IMR-90 (cell line): ENCODE data around the gene SPTLC2. TPM values are rescaled to one million over a fixed set of nuclear protein-coding genes. Genes with fewer than 3 reads are reported as not detected.
A peak's percentile ranks its signal among the peaks of the same experiment; 100 is the strongest.

Experiments
- ATAC-seq: fragments of 200-7000 bp; cut with Tn5 transposase; 2 replicates; pipeline ENCODE4 v1.9.1; 2020; ENCODE audit warnings: low read depth, mild to moderate bottlenecking, moderate library complexity
- BruUV-seq: library from RNA; stranded (reverse); fragments of 400-500 nt; replicated peaks from 2 replicates; lab custom pipeline; 2021; lab: Mats Ljungman, UMichigan
- CTCF ChIA-PET: fragments of 300-600 bp; formaldehyde crosslinking; extraction: SDS; loops from one replicate; lab custom pipeline; 2021; ENCODE audit warnings: antibody characterized with exemption; lab: Yijun Ruan, JAX
- POLR2A ChIA-PET: fragments of 300-600 bp; sonication (Branson Sonifier 250); formaldehyde crosslinking; loops from one replicate; lab custom pipeline; 2022; ENCODE audit warnings: antibody characterized with exemption; ENCODE audit not compliant: unreplicated experiment; lab: Charles Lee
- DNase-seq: peaks from one replicate; pipeline ENCODE4 v3.0.0; 2013
- H2AFZ ChIP-seq: replicated peaks from 2 replicates; pipeline ENCODE3; 2013; ENCODE audit warnings: low read length, mild to moderate bottlenecking; ENCODE audit not compliant: poor library complexity
- H2AK5ac ChIP-seq: 2 replicates; pipeline ENCODE4 v1.6.1; 2013; ENCODE audit warnings: low read depth, low read length, inconsistent platforms
- H2AK9ac ChIP-seq: replicated peaks from 2 replicates; pipeline ENCODE3; 2013; ENCODE audit warnings: mild to moderate bottlenecking, low read depth, low read length, moderate library complexity; ENCODE audit not compliant: poor library complexity
- H2BK120ac ChIP-seq: 2 replicates; pipeline ENCODE4 v1.6.1; 2013; ENCODE audit warnings: low read depth, low read length, inconsistent platforms
- H2BK15ac ChIP-seq: 3 replicates; pipeline ENCODE4 v1.6.1; 2013; ENCODE audit warnings: low read depth, low read length, inconsistent platforms
- H2BK20ac ChIP-seq: 2 replicates; pipeline ENCODE4 v1.6.1; 2013; ENCODE audit warnings: low read depth, mild to moderate bottlenecking, inconsistent platforms, low read length, moderate library complexity
- H2BK5ac ChIP-seq: 2 replicates; pipeline ENCODE4 v1.6.1; 2013; ENCODE audit warnings: mild to moderate bottlenecking, low read depth, low read length, inconsistent platforms; ENCODE audit not compliant: poor library complexity, severe bottlenecking
- H3K14ac ChIP-seq: replicated peaks from 2 replicates; pipeline ENCODE4 v1.6.1; 2013; ENCODE audit warnings: low read depth, low read length, inconsistent platforms
- H3K18ac ChIP-seq: 2 replicates; pipeline ENCODE4 v1.6.1; 2013; ENCODE audit warnings: low read depth, low read length, control low read depth
- H3K23ac ChIP-seq: 2 replicates; pipeline ENCODE4 v1.6.1; 2013; ENCODE audit warnings: low read depth, low read length, inconsistent platforms
- H3K27ac ChIP-seq: 2 replicates; pipeline ENCODE4 v1.5.1; 2013; ENCODE audit warnings: mild to moderate bottlenecking, control low read depth, low read length; ENCODE audit not compliant: insufficient read depth
- H3K27me3 ChIP-seq: 2 replicates; pipeline ENCODE4 v1.6.1; 2013; ENCODE audit warnings: low read length; ENCODE audit not compliant: control insufficient read depth, insufficient read depth
- H3K36me3 ChIP-seq: 2 replicates; pipeline ENCODE4 v1.6.1; 2013; ENCODE audit warnings: low read length, mixed read lengths; ENCODE audit not compliant: control insufficient read depth, insufficient read depth
- H3K4ac ChIP-seq: 2 replicates; pipeline ENCODE4 v1.6.1; 2013; ENCODE audit warnings: low read depth, low read length, inconsistent platforms
- H3K4me1 ChIP-seq: 2 replicates; pipeline ENCODE4 v1.6.1; 2013; ENCODE audit warnings: low read length, mixed read lengths; ENCODE audit not compliant: control insufficient read depth, insufficient read depth
- H3K4me2 ChIP-seq: 2 replicates; pipeline ENCODE4 v1.6.1; 2013; ENCODE audit warnings: low read depth, mild to moderate bottlenecking, control low read depth, low read length, moderate library complexity
- H3K4me3 ChIP-seq: 2 replicates; pipeline ENCODE4 v1.5.1; 2013; ENCODE audit warnings: low read depth, mild to moderate bottlenecking, control low read depth, low read length, moderate library complexity; ENCODE audit not compliant: insufficient read depth
- H3K56ac ChIP-seq: 2 replicates; pipeline ENCODE4 v1.6.1; 2013; ENCODE audit warnings: low read length, inconsistent platforms; ENCODE audit not compliant: insufficient read depth; ENCODE audit errors: extremely low read depth
- H3K79me1 ChIP-seq, 2 experiments: 2 replicates each; pipeline ENCODE4 v1.6.1; 2013; ENCODE audit warnings: low read length in 2 of 2, inconsistent platforms in 1 of 2, low read depth in 1 of 2
- H3K9ac ChIP-seq: 2 replicates; pipeline ENCODE4 v1.6.1; 2013; ENCODE audit warnings: low read depth, low read length, control low read depth
- H3K9me1 ChIP-seq: 2 replicates; pipeline ENCODE4 v1.6.1; 2013; ENCODE audit warnings: low read length, inconsistent platforms; ENCODE audit not compliant: insufficient read depth
- H3K9me3 ChIP-seq: 2 replicates; pipeline ENCODE4 v1.6.1; 2013; ENCODE audit warnings: low read length; ENCODE audit not compliant: control insufficient read depth, insufficient read depth
- H4K20me1 ChIP-seq: 2 replicates; pipeline ENCODE4 v1.6.1; 2013; ENCODE audit warnings: low read length, inconsistent platforms; ENCODE audit not compliant: insufficient read depth
- H4K5ac ChIP-seq: 2 replicates; pipeline ENCODE4 v1.6.1; 2013; ENCODE audit warnings: mild to moderate bottlenecking, low read depth, low read length, control low read depth
- H4K8ac ChIP-seq, 2 experiments: 2 replicates each; pipeline ENCODE4 v1.6.1; 2013; ENCODE audit warnings: low read depth in 2 of 2, low read length in 2 of 2, control low read depth in 1 of 2, inconsistent platforms in 1 of 2
- H4K91ac ChIP-seq: 2 replicates; pipeline ENCODE4 v1.6.1; 2013; ENCODE audit warnings: low read depth, low read length, inconsistent platforms; ENCODE audit not compliant: insufficient read depth
- BHLHE40 ChIP-seq: fragments of 150-350 bp; IDR thresholded peaks from 2 replicates; pipeline ENCODE4 v1.6.1; 2016; ENCODE audit warnings: mild to moderate bottlenecking, low read depth, low read length
- CHD1 ChIP-seq: IDR thresholded peaks from 2 replicates; pipeline ENCODE4 v1.6.1; 2012; ENCODE audit warnings: low read depth, low read length, improper control_type of control experiment
- ELK1 ChIP-seq: fragments of 150-350 bp; IDR thresholded peaks from 2 replicates; pipeline ENCODE4 v1.6.1; 2016; ENCODE audit warnings: low read depth, mild to moderate bottlenecking, low read length, moderate library complexity, borderline replicate concordance
- FOS ChIP-seq: fragments of 150-350 bp; IDR thresholded peaks from 2 replicates; pipeline ENCODE4 v1.6.1; 2016; ENCODE audit warnings: low read depth, low read length
- MAFK ChIP-seq: IDR thresholded peaks from 2 replicates; pipeline ENCODE4 v1.6.1; 2012; ENCODE audit warnings: low read depth, low read length, improper control_type of control experiment
- MAZ ChIP-seq: IDR thresholded peaks from 2 replicates; pipeline ENCODE4 v1.6.1; 2012; ENCODE audit warnings: low read depth, mild to moderate bottlenecking, low read length, improper control_type of control experiment, moderate library complexity, borderline replicate concordance
- MXI1 ChIP-seq: IDR thresholded peaks from 2 replicates; pipeline ENCODE4 v1.6.1; 2012; ENCODE audit warnings: low read depth, mild to moderate bottlenecking, low read length, moderate library complexity, borderline replicate concordance
- NFE2L2 ChIP-seq: fragments of 150-350 bp; IDR thresholded peaks from 2 replicates; pipeline ENCODE4 v1.6.1; 2016; ENCODE audit warnings: low read depth, mild to moderate bottlenecking, low read length
- POLR2A ChIP-seq: IDR thresholded peaks from 2 replicates; pipeline ENCODE4 v1.6.1; 2012; ENCODE audit warnings: mild to moderate bottlenecking, low read depth, low read length
- SMC3 ChIP-seq: fragments of 150-350 bp; IDR thresholded peaks from 2 replicates; pipeline ENCODE4 v1.6.1; 2016; ENCODE audit warnings: low read depth, mild to moderate bottlenecking, antibody characterized with exemption, low read length, moderate library complexity
- WGBS, 2 experiments: methylation state at CpG; one replicate each; pipeline versions ENCODE4 v1.1.5 to v1.1.7; 2013; ENCODE audit warnings: missing lambda C conversion rate in 2 of 2; ENCODE audit not compliant: insufficient read length in 1 of 2; ENCODE audit errors: extremely low coverage in 2 of 2; 5-methylcytosine and 5-hydroxymethylcytosine counted together
- dilution Hi-C: fragments of 300-500 bp; cut with HindIII; formaldehyde crosslinking; loops from one replicate; pipeline ENCODE4 v1.14.3; 2018; ENCODE audit warnings: low sequenced_read_pairs; ENCODE audit not compliant: unreplicated experiment
- in situ Hi-C: fragments of 300-500 bp; cut with MboI; formaldehyde crosslinking; loops from 3 replicates; pipeline ENCODE4 v1.14.3; 2019; ENCODE audit warnings: low sequenced_read_pairs, inconsistent platforms, mixed read lengths
- intact Hi-C: fragments of 100-400 bp; cut with micrococcal nuclease; formaldehyde crosslinking; loops from 2 replicates; pipeline ENCODE4 v1.10.0; 2022
- polyA plus RNA-seq, 3 experiments: library from polyadenylated mRNA; depleted of rRNA; stranded (reverse); fragments of >200 nt; gene quantifications; 2 replicates each; pipeline ENCODE4 v1.2.3, GENCODE V29; 2012; ENCODE audit warnings: low replicate concordance in 1 of 3
- total RNA-seq: library from RNA; depleted of rRNA; stranded (reverse); fragments of >200 nt; gene quantifications from 2 replicates; pipeline ENCODE4 v1.2.3, GENCODE V29; 2012
- TF ChIP-seq, protein P1 (sequence below): fragments of 150-350 bp; IDR thresholded peaks from 2 replicates; pipeline ENCODE4 v1.6.1; 2017; ENCODE audit warnings: mild to moderate bottlenecking, antibody characterized with exemption, low read length, low read depth

SPTLC2 gene
- total and polyA plus RNA-seq, 2 of the 4 experiments (the other 2 are of a cell fraction), result 22.6 to 68.3 TPM

DNA sequence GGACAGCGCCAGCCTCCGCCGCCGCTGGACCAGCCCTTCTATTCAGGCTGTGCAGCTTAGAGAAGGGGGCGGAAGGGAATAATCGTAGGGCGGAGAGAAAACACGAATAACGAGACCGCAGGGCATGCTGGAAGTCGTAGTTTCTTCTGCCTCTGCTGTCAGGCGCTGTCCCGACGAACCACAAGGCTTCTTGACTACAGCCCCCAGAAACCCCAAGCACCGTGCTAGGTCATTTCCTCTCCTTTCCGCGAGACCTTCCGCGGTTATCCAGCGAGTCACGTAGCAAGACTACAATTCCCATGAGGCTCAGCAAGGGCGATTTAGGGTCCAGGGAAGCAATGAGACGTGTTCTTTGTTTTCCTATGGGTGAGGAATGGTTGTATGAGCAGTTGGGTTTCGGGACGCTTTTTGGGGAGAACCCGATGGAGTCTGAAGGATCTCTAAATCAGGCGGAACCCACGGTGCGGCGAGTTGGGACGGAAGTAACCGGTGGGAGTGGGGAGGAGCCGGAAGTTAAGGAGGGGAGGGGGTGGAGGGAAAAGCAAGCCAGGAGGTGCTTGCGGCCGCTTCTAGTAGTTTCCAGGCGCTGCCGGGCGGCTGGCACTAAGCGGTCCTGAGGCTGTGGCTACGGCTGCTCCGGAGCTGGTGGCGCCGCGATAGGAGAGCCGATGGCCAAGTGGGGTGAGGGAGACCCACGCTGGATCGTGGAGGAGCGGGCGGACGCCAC, 158.8 kb downstream of the SPTLC2 start, which contains the start of the genes AHSA1 and VIPAS39:
Gene AHSA1, plus strand, starts transcription at position 572 of the 727 bp plus-strand sequence. Its CDS starts 97 bp downstream, at position 669.
Gene VIPAS39, minus strand, starts transcription at position 80 of the 727 bp plus-strand sequence. CDS start 3,499 bp downstream, outside the sequence.
- CTCF ChIA-PET, result interaction anchor here (0.6 kb wide), 1 partner anchor 141 kb away, joined by 7 read pairs; no protein-coding TSS in a partner anchor
- peak within 1 kb of the TSS; percentile 99 for H3K4ac ChIP-seq
- peak within 1 kb of the TSS; percentile 95 for H4K5ac ChIP-seq
- H3K9me1 ChIP-seq, result peaks cover 2% of the 10 kb centered on the region
- DNase-seq (peak; percentile 99), ATAC-seq (peak; percentile 97)
- H4K20me1 ChIP-seq, result peaks cover 14% of the 10 kb centered on the region; the same call in 1 of the 2 replicates
- peaks cover 3% of the 10 kb centered on the region for H3K4me1 ChIP-seq
- peak within 1 kb of the TSS; percentile 69 for H3K4me3 ChIP-seq
- no peaks in the 10 kb centered on the region for H3K27me3 ChIP-seq
- H4K91ac ChIP-seq, result peak within 1 kb of the TSS; percentile 99
- peak within 1 kb of the TSS; percentile 99 for H2AFZ ChIP-seq
- in situ Hi-C loops, result no loop called here
- 0% methylated on average over 10 of the region's 50 CpGs; no CpG with 5 or more reads in 1 of the 2 experiments for WGBS, 2 experiments
- peaks cover 21% of the 10 kb centered on the region for H3K36me3 ChIP-seq
- peak within 1 kb of the TSS; percentile 96 for H3K9ac ChIP-seq
- intact Hi-C loops, result loop anchor here (1.0 to 10.0 kb wide), 5 partner anchors 80 to 345 kb away; partner anchors contain the start of genes ADCK1, GSTZ1, POMT2 and SAMD15
- peak within 1 kb of the TSS; percentile 16 for H2AK5ac ChIP-seq
- no TSS peak for BruUV-seq
- H3K18ac ChIP-seq, result peak within 1 kb of the TSS; percentile 92
- H3K56ac ChIP-seq, result peak within 1 kb of the TSS; percentile 100
- peak within 1 kb of the TSS; percentile 98 for H2BK120ac ChIP-seq
- H2AK9ac ChIP-seq, result peak within 1 kb of the TSS; percentile 84
- H2BK20ac ChIP-seq, result peak within 1 kb of the TSS; percentile 94
- H3K14ac ChIP-seq, result peak within 1 kb of the TSS; percentile 99
- TF ChIP-seq MXI1 (peak; percentile 58; the same call in 1 of the 2 replicates), BHLHE40 (0 out of 2 replicates have a peak, but pooled peaks have one; percentile 2), CHD1 (no peak), SMC3 (0 out of 2 replicates have a peak, but pooled peaks have one; percentile 12), MAZ (peak; percentile 95), ELK1 (no peak), NFE2L2 (no peak), FOS (no peak), POLR2A (peak; percentile 88), MAFK (no peak)
- TF ChIP-seq, protein P1, sequence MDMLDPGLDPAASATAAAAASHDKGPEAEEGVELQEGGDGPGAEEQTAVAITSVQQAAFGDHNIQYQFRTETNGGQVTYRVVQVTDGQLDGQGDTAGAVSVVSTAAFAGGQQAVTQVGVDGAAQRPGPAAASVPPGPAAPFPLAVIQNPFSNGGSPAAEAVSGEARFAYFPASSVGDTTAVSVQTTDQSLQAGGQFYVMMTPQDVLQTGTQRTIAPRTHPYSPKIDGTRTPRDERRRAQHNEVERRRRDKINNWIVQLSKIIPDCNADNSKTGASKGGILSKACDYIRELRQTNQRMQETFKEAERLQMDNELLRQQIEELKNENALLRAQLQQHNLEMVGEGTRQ, result 0 out of 2 replicates have a peak, but pooled peaks have one; percentile 19
- H2BK15ac ChIP-seq, result peak within 1 kb of the TSS; percentile 98
- H3K23ac ChIP-seq, result peak within 1 kb of the TSS; percentile 96
- H4K8ac ChIP-seq, result peak within 1 kb of the TSS; percentile 41 to 100
- H3K79me1 ChIP-seq, result peaks cover 18 to 50% of the 10 kb centered on the region in 2 experiments; a peak in 3 of 4 replicates
- POLR2A ChIA-PET, result interaction anchor here (0.6 to 0.7 kb wide), 3 partner anchors 11 to 165 kb away, joined by 3 to 9 read pairs (median 3); no protein-coding TSS in a partner anchor
- H3K27ac ChIP-seq, result peak within 1 kb of the TSS; percentile 92
- H3K4me2 ChIP-seq, result peak within 1 kb of the TSS; percentile 95
- H3K9me3 ChIP-seq, result no peaks in the 10 kb centered on the region
- peak within 1 kb of the TSS; percentile 95 for H2BK5ac ChIP-seq
- dilution Hi-C loops, result no loop called here
